Measurements from ENCODE around the gene CUBN. TPM values are rescaled to one million over a fixed set of nuclear protein-coding genes. Genes with fewer than 3 reads are reported as not detected.

The CUBN gene
- total RNA-seq, 2 donors from 2014 or later: 1.3 to 9.7 TPM

GRCh38 chr10:16884497-16884896 lies 245.1 kb downstream of the CUBN start:
- intact Hi-C loops (cut with DNase I): no loop called here

GRCh38 chr10:16883084-16883483 lies 246.5 kb downstream of the CUBN start:
- Histone ChIP-seq H3K9me3 (no peaks in the 10 kb centered on the region), H3K27ac (no peak overlapping the region), H3K36me3 (no peaks in the 10 kb centered on the region), H3K4me1 (replicated peaks) (no peaks in the 10 kb centered on the region), H3K4me3 (no peak overlapping the region), H3K27me3 (replicated peaks; ENCODE audit: insufficient read depth) (no peaks in the 10 kb centered on the region)
- no peak for TF ChIP-seq POLR2AphosphoS5 (IDR thresholded peaks at IDR 0.05)
- no peak for TF ChIP-seq POLR2A (IDR thresholded peaks at IDR 0.05)
- no peak for TF ChIP-seq CTCF (IDR thresholded peaks at IDR 0.05)
- intact Hi-C loops (cut with DNase I): no loop called here
- WGBS: 92% methylated on average over 4 of the region's 4 CpGs
- no peak for DNase-seq (ENCODE audit: low spot score)

More at GRCh38 chr10:16884497-16884896, 245.1 kb downstream of the CUBN start:
- Histone ChIP-seq H3K4me1 (replicated peaks) (no peaks in the 10 kb centered on the region), H3K27ac (no peak overlapping the region), H3K4me3 (no peak overlapping the region), H3K36me3 (no peaks in the 10 kb centered on the region), H3K27me3 (replicated peaks; ENCODE audit: insufficient read depth) (no peaks in the 10 kb centered on the region), H3K9me3 (no peaks in the 10 kb centered on the region)
- DNase-seq (ENCODE audit: low spot score): no peak
- 96% methylated on average over 2 of the region's 2 CpGs for WGBS
- no peak for TF ChIP-seq CTCF (IDR thresholded peaks at IDR 0.05)
- no peak for TF ChIP-seq POLR2AphosphoS5 (IDR thresholded peaks at IDR 0.05)
- no peak for TF ChIP-seq POLR2A (IDR thresholded peaks at IDR 0.05)

- Histone ChIP-seq H3K36me3 (no peaks in the 10 kb centered on the region), H3K4me1 (replicated peaks) (no peaks in the 10 kb centered on the region), H3K9me3 (no peaks in the 10 kb centered on the region), H3K27ac (no peak overlapping the region), H3K27me3 (replicated peaks; ENCODE audit: insufficient read depth) (no peaks in the 10 kb centered on the region), H3K4me3 (no peak overlapping the region)
- 95% methylated on average over 3 of the region's 3 CpGs for WGBS
- TF ChIP-seq POLR2A (IDR thresholded peaks at IDR 0.05) (no peak), POLR2AphosphoS5 (IDR thresholded peaks at IDR 0.05) (no peak), CTCF (IDR thresholded peaks at IDR 0.05) (no peak)
- intact Hi-C loops (cut with DNase I): no loop called here
- DNase-seq (ENCODE audit: low spot score): no peak
These were observed 259.3 kb downstream of the CUBN start for GRCh38 chr10:16870331-16870730.

- H3K9me3 ChIP-seq: no peaks in the 10 kb centered on the region
- no peak overlapping the region for H3K4me3 ChIP-seq
- no peaks in the 10 kb centered on the region for H3K4me1 ChIP-seq (replicated peaks)
- no peaks in the 10 kb centered on the region for H3K36me3 ChIP-seq
- H3K27me3 ChIP-seq (replicated peaks; ENCODE audit: insufficient read depth): no peaks in the 10 kb centered on the region
- DNase-seq (ENCODE audit: low spot score): no peak
- WGBS: 84% methylated on average over 4 of the region's 4 CpGs
- no peak for TF ChIP-seq CTCF (IDR thresholded peaks at IDR 0.05)
- intact Hi-C loops (cut with DNase I): no loop called here
- H3K27ac ChIP-seq: no peak overlapping the region
These were observed 261.6 kb downstream of the CUBN start for GRCh38 chr10:16867990-16868389.

- DNase-seq (ENCODE audit: low spot score): no peak
- H3K36me3 ChIP-seq: no peaks in the 10 kb centered on the region
- no peaks in the 10 kb centered on the region for H3K4me1 ChIP-seq (replicated peaks)
- H3K9me3 ChIP-seq: no peaks in the 10 kb centered on the region
- H3K27me3 ChIP-seq (replicated peaks; ENCODE audit: insufficient read depth): no peaks in the 10 kb centered on the region
- no peak overlapping the region for H3K4me3 ChIP-seq
- intact Hi-C loops (cut with DNase I): no loop called here
- WGBS: 17% methylated on average over 2 of the region's 2 CpGs
- H3K27ac ChIP-seq: no peak overlapping the region
- no peak for TF ChIP-seq POLR2A (IDR thresholded peaks at IDR 0.05)
- no peak for TF ChIP-seq POLR2AphosphoS5 (IDR thresholded peaks at IDR 0.05)
- no peak for TF ChIP-seq CTCF (IDR thresholded peaks at IDR 0.05)
These were observed 262.1 kb downstream of the CUBN start for GRCh38 chr10:16867556-16867955.

All from prostate gland (tissue), 2 donors.